ENCODE results near the gene FAU.

Gene FAU

GRCh38 chr11:65127473-65128181 is 5.7 kb upstream of the FAU start:
- Histone ChIP-seq H2BK12ac (ENCODE audit: low read length in 2 of 2) (no peak overlapping the region), H2BK120ac (ENCODE audit: low read depth, low read length) (no peak overlapping the region), H3K4me2 (ENCODE audit: low read length, poor library complexity, severe bottlenecking) (no peak overlapping the region), H3K9ac (ENCODE audit: low read length) (no peak overlapping the region), H3K14ac (ENCODE audit: low read length in 2 of 2) (no peak overlapping the region), H3K4me1 (ENCODE audit: control insufficient read depth, insufficient read depth, low read depth, low read length) (peaks cover 9% of the 10 kb centered on the region), H3K4ac (ENCODE audit: low read depth in 1 of 2, low read length in 2 of 2) (no peak overlapping the region), H2BK15ac (ENCODE audit: low read depth, poor library complexity, severe bottlenecking) (no peak overlapping the region), H4K91ac (ENCODE audit: low read length) (no peak overlapping the region), H4K8ac (ENCODE audit: low read length) (no peak overlapping the region), H3K23ac (ENCODE audit: low read length in 2 of 2) (no peak overlapping the region), H2BK5ac (ENCODE audit: low read depth, low read length, poor library complexity, severe bottlenecking) (no peak overlapping the region), H3K18ac (ENCODE audit: low read depth in 1 of 2, low read length in 2 of 2) (no peak overlapping the region), H2AK5ac (ENCODE audit: low read length, severe bottlenecking) (no peak overlapping the region), H3K4me3 (ENCODE audit: insufficient read depth in 1 of 2, low read depth in 1 of 2, low read length in 2 of 2) (no peak overlapping the region), H2AFZ (ENCODE audit: low read depth, low read length) (no peak overlapping the region), H3K9me3 (ENCODE audit: control insufficient read depth, low read length) (no peaks in the 10 kb centered on the region), H3K27me3 (ENCODE audit: control insufficient read depth in 1 of 2, insufficient read depth in 1 of 2, low read length in 2 of 2) (no peaks in the 10 kb centered on the region), H3K27ac (ENCODE audit: low read length, poor library complexity, severe bottlenecking) (no peak overlapping the region), H3K79me1 (replicated peaks; ENCODE audit: low read length, poor library complexity, severe bottlenecking) (peaks cover 35% of the 10 kb centered on the region), H3K36me3 (ENCODE audit: control insufficient read depth in 1 of 2, insufficient read depth in 2 of 2, low read depth in 1 of 2, low read length in 2 of 2) (peaks cover 74 to 85% of the 10 kb centered on the region in 2 experiments)
- 98% methylated on average over 12 of the region's 12 CpGs for WGBS
- DNase-seq, result no peak

- no peak overlapping the region for H3K27ac ChIP-seq (ENCODE audit: low read length, poor library complexity, severe bottlenecking)
- H3K9me3 ChIP-seq (ENCODE audit: control insufficient read depth, low read length), result no peaks in the 10 kb centered on the region
- no peak overlapping the region for H3K18ac ChIP-seq (ENCODE audit: low read depth in 1 of 2, low read length in 2 of 2)
- H3K36me3 ChIP-seq (ENCODE audit: control insufficient read depth in 1 of 2, insufficient read depth in 2 of 2, low read depth in 1 of 2, low read length in 2 of 2), result peaks cover 65 to 76% of the 10 kb centered on the region in 2 experiments
- no peaks in the 10 kb centered on the region for H3K27me3 ChIP-seq (ENCODE audit: control insufficient read depth in 1 of 2, insufficient read depth in 1 of 2, low read length in 2 of 2)
- H2BK12ac ChIP-seq (ENCODE audit: low read length in 2 of 2), result no peak overlapping the region
- peak overlapping the region; percentile 22 for H3K9ac ChIP-seq (ENCODE audit: low read length)
- H4K8ac ChIP-seq (ENCODE audit: low read length), result no peak overlapping the region
- peaks cover 2% of the 10 kb centered on the region for H3K4me1 ChIP-seq (ENCODE audit: control insufficient read depth, insufficient read depth, low read depth, low read length)
- no peak overlapping the region for H2BK120ac ChIP-seq (ENCODE audit: low read depth, low read length)
- peaks cover 32% of the 10 kb centered on the region for H3K79me1 ChIP-seq (replicated peaks; ENCODE audit: low read length, poor library complexity, severe bottlenecking)
- H3K14ac ChIP-seq (ENCODE audit: low read length in 2 of 2), result no peak overlapping the region
- no peak overlapping the region for H2BK5ac ChIP-seq (ENCODE audit: low read depth, low read length, poor library complexity, severe bottlenecking)
- no peak for DNase-seq
- no peak overlapping the region for H2BK15ac ChIP-seq (ENCODE audit: low read depth, poor library complexity, severe bottlenecking)
- H3K23ac ChIP-seq (ENCODE audit: low read length in 2 of 2), result no peak overlapping the region
- no peak overlapping the region for H3K4me2 ChIP-seq (ENCODE audit: low read length, poor library complexity, severe bottlenecking)
- H3K4ac ChIP-seq (ENCODE audit: low read depth in 1 of 2, low read length in 2 of 2), result no peak overlapping the region
- H3K4me3 ChIP-seq (ENCODE audit: insufficient read depth in 1 of 2, low read depth in 1 of 2, low read length in 2 of 2), result no peak overlapping the region
- 87% methylated on average over 4 of the region's 6 CpGs for WGBS
- no peak overlapping the region for H2AK5ac ChIP-seq (ENCODE audit: low read length, severe bottlenecking)
- H4K91ac ChIP-seq (ENCODE audit: low read length), result no peak overlapping the region
- H2AFZ ChIP-seq (ENCODE audit: low read depth, low read length), result no peak overlapping the region
Measured at GRCh38 chr11:65126624-65127274, 4.8 kb upstream of the FAU start.

DNA sequence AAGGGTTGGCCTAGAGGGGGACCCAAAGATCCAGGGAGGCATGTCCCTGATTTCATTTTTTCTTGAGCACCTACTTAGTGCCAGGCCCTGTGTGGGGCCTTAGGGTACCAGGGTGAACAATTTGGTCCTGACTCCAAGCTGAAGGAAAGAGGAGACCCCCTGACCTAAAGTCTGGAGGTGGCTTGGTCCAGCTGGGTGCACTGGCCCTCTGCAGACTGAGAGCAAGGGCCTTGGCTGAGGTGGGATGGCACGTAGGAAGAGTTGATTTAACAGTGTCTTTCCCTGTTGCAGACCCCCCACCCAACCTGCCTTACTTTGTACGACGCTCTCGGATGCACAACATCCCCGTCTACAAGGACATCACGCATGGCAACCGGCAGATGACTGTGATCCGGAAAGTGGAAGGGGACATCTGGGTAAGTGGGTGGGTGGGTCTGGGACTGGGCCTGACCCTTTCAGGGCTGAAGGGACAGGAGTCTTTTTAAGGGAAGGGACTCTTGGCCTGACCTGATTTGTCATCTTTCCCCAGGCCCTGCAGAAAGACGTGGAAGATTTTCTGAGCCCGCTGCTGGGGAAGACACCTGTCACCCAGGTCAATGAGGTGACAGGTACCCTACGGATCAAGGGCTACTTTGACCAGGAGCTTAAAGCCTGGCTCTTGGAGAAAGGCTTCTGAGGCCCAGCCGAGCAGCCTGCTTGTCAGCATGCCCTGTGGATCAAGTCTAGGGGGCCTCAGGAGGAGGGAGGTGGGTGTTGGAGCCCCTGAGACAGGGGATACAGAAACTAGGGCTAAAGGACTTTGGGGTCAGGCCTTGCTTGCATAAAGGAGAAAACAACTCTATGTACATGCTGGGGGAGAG is 3.5 kb upstream of the FAU start:
- no peak overlapping the region for H4K91ac ChIP-seq (ENCODE audit: low read length)
- H2BK15ac ChIP-seq (ENCODE audit: low read depth, poor library complexity, severe bottlenecking), result peak overlapping the region; percentile 12
- H4K8ac ChIP-seq (ENCODE audit: low read length), result no peak overlapping the region
- H3K14ac ChIP-seq (ENCODE audit: low read length in 2 of 2), result no peak overlapping the region
- no peak overlapping the region for H2BK12ac ChIP-seq (ENCODE audit: low read length in 2 of 2)
- no peak overlapping the region for H3K9ac ChIP-seq (ENCODE audit: low read length)
- no peak overlapping the region for H3K18ac ChIP-seq (ENCODE audit: low read depth in 1 of 2, low read length in 2 of 2)
- DNase-seq, result no peak
- H3K9me3 ChIP-seq (ENCODE audit: control insufficient read depth, low read length), result no peaks in the 10 kb centered on the region
- no peaks in the 10 kb centered on the region for H3K27me3 ChIP-seq (ENCODE audit: control insufficient read depth in 1 of 2, insufficient read depth in 1 of 2, low read length in 2 of 2)
- no peak overlapping the region for H3K4me2 ChIP-seq (ENCODE audit: low read length, poor library complexity, severe bottlenecking)
- peaks cover 27% of the 10 kb centered on the region for H3K79me1 ChIP-seq (replicated peaks; ENCODE audit: low read length, poor library complexity, severe bottlenecking)
- H3K27ac ChIP-seq (ENCODE audit: low read length, poor library complexity, severe bottlenecking), result no peak overlapping the region
- H3K23ac ChIP-seq (ENCODE audit: low read length in 2 of 2), result no peak overlapping the region
- WGBS, result 97% methylated on average over 12 of the region's 12 CpGs
- H3K4me3 ChIP-seq (ENCODE audit: insufficient read depth in 1 of 2, low read depth in 1 of 2, low read length in 2 of 2), result no peak overlapping the region
- H2BK120ac ChIP-seq (ENCODE audit: low read depth, low read length), result no peak overlapping the region
- H3K36me3 ChIP-seq (ENCODE audit: control insufficient read depth in 1 of 2, insufficient read depth in 2 of 2, low read depth in 1 of 2, low read length in 2 of 2), result peaks cover 58 to 71% of the 10 kb centered on the region in 2 experiments
- H3K4me1 ChIP-seq (ENCODE audit: control insufficient read depth, insufficient read depth, low read depth, low read length), result peaks cover 5% of the 10 kb centered on the region
- H2AFZ ChIP-seq (ENCODE audit: low read depth, low read length), result no peak overlapping the region
- no peak overlapping the region for H2BK5ac ChIP-seq (ENCODE audit: low read depth, low read length, poor library complexity, severe bottlenecking)
- H2AK5ac ChIP-seq (ENCODE audit: low read length, severe bottlenecking), result no peak overlapping the region
- H3K4ac ChIP-seq (ENCODE audit: low read depth in 1 of 2, low read length in 2 of 2), result no peak overlapping the region
